Measurements from ENCODE around the gene TTLL4. TPM values are rescaled to one million over a fixed set of nuclear protein-coding genes. Genes with fewer than 3 reads are reported as not detected.

The TTLL4 gene
- total RNA-seq, 1 donor from 2014 or later: 116 TPM

- DNase-seq (ENCODE audit: low read depth, low spot score): no peak
- Mint-ChIP-seq H3K9me3 (peaks cover 3% of the 10 kb centered on the region), H3K27ac (ENCODE audit: unreplicated experiment) (no peak overlapping the region), H3K36me3 (ENCODE audit: low read depth) (peaks cover 3% of the 10 kb centered on the region), H3K4me1 (peaks cover 20% of the 10 kb centered on the region), H3K4me3 (no peak overlapping the region), H3K27me3 (ENCODE audit: low read depth) (peaks cover 1% of the 10 kb centered on the region)
- TF ChIP-seq, protein P1, sequence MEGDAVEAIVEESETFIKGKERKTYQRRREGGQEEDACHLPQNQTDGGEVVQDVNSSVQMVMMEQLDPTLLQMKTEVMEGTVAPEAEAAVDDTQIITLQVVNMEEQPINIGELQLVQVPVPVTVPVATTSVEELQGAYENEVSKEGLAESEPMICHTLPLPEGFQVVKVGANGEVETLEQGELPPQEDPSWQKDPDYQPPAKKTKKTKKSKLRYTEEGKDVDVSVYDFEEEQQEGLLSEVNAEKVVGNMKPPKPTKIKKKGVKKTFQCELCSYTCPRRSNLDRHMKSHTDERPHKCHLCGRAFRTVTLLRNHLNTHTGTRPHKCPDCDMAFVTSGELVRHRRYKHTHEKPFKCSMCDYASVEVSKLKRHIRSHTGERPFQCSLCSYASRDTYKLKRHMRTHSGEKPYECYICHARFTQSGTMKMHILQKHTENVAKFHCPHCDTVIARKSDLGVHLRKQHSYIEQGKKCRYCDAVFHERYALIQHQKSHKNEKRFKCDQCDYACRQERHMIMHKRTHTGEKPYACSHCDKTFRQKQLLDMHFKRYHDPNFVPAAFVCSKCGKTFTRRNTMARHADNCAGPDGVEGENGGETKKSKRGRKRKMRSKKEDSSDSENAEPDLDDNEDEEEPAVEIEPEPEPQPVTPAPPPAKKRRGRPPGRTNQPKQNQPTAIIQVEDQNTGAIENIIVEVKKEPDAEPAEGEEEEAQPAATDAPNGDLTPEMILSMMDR (conservative IDR thresholded peaks at IDR 0.05): no peak
Observed at GRCh38 chr2:218804817-218805216, 94.2 kb downstream of the TTLL4 start.

Other genes starting within 250 kb of the TTLL4 start
- gene USP37, start 142.5 kb upstream of the TTLL4 start, total RNA-seq: 27.0 and 29.1 TPM in 2 replicates
- gene CNOT9, start 142.0 kb upstream of the TTLL4 start, total RNA-seq: 89.2 and 93.5 TPM in 2 replicates
- gene PLCD4, start 102.9 kb upstream of the TTLL4 start, total RNA-seq: 0.37 and 1.1 TPM in 2 replicates
- gene ZNF142, start 51.2 kb upstream of the TTLL4 start, total RNA-seq: 50.0 and 58.2 TPM in 2 replicates
- gene BCS1L, start 51.2 kb upstream of the TTLL4 start, total RNA-seq: 41.7 and 45.2 TPM in 2 replicates
- 35.6 and 39.2 TPM in 2 replicates for gene RNF25, start 38.8 kb upstream of the TTLL4 start, total RNA-seq
- gene STK36, start 38.7 kb upstream of the TTLL4 start, total RNA-seq: 77.0 and 78.7 TPM in 2 replicates
- gene CYP27A1, start 71.3 kb downstream of the TTLL4 start, total RNA-seq: 3.2 and 4.8 TPM in 2 replicates
- not detected in 2 replicates for gene PRKAG3, start 121.0 kb downstream of the TTLL4 start, total RNA-seq
- gene WNT6, start 149.0 kb downstream of the TTLL4 start, total RNA-seq: not detected in 2 replicates
- gene WNT10A, start 170.0 kb downstream of the TTLL4 start, total RNA-seq: not detected in 2 replicates
- gene CDK5R2, start 248.8 kb downstream of the TTLL4 start, total RNA-seq: 1.7 and 1.9 TPM in 2 replicates